HG02678 (cell line): Measurements from ENCODE around the gene ATRNL1.

ENCODE experiments used
- ATAC-seq: cut with Tn5 transposase; IDR thresholded peaks from one replicate; pipeline ENCODE4 v1.9.1; 2021; ENCODE audit warnings: mild to moderate bottlenecking, moderate library complexity; ENCODE audit not compliant: unreplicated experiment

ATRNL1 gene

DNA sequence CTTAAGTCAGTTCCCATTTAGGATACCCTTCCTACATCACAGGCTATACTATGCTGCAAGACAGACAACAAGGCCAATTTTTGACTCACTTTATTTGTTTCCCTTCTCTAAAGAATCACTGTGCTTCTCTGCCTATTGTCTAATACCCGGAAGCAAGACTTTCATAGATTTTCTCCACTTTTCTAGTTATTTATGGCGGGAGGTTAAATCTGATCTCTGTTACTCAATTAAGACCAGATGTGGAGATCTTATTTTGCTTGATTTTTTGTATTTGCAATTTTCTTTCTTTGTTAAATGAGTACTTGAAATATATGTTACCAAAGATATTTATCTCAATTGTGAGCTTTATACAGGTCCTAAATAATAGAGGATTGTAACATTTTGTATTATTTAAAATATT, 511.5 kb downstream of the ATRNL1 start:
- ATAC-seq: no peak

DNA sequence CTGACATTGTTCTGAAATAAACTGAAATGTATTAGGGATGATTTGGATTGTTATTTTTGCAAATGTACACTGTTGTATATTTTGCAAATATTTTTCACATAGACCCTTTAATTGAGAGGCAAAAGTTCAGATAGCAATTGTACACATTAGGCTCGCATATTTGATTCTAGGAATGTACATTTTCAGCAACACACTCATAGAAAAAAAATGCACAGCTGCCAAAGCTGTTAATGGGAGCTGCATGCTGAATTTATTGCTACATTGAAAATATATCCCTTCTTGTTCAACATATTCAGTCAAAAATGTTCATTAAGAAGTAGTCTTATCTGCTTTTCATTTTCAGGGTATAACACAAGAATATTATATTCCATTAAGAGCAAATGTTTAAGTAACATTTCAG, 512.9 kb downstream of the ATRNL1 start:
- no peak for ATAC-seq

DNA sequence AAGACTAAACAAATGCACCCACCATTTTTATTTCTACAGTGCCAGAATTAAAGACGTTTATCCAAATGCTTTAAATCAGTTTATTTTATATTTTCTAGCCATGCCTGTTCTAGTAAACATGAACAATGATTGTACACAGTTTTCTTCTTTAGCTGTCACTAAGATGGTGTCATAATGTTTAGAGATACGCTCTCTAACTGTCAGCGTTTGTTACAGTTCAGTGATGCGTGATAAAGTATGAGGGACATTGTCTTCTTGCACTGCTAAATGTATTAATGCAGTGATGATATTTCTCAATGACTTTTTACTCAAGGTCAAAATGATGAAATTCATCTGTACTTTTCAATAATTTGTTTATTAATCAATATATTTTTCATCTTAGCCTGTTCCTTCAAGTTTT, 513.6 kb downstream of the ATRNL1 start:
- ATAC-seq: no peak

DNA sequence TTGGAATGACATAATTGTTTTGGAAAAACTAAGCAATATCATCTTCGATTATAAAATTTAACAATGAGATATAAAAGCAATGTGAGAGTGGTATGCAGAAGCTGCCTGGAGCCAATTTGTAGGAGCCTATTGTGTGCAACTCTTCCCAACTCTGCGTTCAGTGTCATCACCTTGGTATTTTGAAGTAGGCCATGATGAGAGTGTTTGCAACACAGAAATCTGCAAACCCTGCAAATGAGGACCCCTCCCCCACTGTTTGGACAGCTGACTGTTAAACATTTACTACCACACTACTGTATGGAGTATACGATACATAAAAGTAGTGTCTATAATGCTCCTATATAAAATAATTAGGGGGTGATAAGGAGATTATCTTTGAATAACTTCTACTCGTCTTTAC, 531.3 kb downstream of the ATRNL1 start:
- ATAC-seq: no peak

DNA sequence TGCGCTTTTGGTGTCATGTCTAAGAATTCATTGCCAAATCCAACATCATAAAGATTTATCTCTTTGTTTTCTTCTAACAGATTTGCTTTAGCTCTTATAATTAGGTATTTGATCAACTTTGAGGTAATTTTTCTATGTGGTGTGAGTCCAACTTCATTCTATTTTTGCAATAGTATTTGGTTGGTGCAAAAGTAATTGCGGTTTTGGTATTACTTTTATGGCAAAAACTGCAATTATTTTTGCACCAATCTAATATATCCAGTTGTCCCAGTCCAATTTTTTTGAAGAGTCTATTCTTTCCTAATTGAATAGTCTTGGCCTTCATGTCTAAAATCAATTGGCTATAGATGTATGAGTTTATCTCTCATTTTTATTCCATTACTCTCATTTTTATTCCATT, 535.5 kb downstream of the ATRNL1 start:
- ATAC-seq: no peak

DNA sequence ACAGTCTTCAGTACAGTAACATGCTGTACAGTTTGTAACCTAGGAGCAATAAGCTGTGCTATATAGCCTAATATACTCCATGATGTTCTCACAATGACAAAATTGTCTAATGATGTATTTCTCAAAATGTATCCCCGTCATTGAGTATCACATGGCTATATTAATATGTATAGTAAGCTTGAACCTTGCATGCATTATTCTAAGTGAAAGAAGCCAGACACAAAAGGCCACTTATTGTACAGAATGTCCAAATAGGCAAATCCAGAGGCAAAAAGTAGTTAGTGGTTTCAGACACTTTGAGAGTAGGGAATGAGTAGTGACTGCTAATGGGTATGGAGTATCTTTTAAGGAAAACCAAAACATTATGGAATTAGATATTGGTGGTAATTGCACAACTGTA, 545.1 kb downstream of the ATRNL1 start:
- ATAC-seq: no peak

DNA sequence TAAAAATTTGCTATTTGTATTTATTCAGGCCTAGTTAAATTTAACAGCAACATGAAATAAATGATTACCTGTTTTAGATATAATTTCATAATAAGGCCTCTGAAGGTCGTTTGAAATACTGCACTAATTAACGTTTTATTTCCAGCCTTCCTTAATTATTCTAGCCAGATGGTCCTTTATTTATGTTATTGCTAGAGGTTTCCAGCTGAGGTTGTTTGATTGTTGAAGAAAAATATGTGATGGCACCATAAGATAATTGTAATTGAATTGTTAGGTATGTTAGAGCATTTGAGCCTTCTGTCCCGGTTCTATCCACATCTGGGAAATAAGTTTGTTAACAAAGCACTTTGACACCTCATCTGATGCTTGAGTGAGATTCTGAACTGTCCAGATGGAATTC, 556.1 kb downstream of the ATRNL1 start:
- ATAC-seq: no peak

DNA sequence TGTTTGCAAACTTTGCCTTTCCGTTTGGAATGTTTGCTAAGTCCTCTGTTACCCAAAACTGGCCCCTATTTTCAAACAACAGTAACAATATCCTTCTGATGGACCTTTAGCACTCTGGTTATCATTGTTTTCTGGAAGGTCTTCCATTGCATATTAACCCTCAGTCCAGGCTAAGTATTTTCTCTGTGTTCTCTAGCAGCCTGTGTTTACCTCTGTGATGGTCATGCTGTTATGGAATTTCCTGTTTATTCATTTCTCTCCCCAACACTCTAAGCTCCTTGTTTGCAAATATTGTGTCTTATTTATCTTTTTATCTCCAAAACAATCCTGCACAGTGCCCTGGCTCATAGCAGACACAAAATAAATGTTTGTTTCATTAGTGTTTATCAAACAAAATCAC, 560.3 kb downstream of the ATRNL1 start:
- no peak for ATAC-seq

DNA sequence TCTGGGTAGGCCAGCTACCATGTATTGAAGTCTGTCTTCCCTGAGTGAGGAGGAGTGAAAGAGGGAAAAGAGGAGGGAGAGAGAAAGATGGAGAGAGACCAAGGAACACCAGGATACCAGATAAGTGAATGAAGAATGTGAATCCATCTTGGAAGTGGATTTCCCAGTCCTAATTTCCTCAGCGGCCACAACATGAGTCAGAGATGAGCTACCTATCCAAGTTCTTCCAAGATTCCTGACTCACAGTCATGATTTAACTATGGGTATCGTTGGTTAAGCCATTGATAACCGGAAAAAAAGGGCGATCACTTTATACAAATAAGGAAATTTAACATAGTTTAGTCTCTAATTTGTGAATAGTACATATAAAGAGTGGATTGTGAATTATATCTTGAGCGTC, 561.8 kb downstream of the ATRNL1 start:
- no peak for ATAC-seq

DNA sequence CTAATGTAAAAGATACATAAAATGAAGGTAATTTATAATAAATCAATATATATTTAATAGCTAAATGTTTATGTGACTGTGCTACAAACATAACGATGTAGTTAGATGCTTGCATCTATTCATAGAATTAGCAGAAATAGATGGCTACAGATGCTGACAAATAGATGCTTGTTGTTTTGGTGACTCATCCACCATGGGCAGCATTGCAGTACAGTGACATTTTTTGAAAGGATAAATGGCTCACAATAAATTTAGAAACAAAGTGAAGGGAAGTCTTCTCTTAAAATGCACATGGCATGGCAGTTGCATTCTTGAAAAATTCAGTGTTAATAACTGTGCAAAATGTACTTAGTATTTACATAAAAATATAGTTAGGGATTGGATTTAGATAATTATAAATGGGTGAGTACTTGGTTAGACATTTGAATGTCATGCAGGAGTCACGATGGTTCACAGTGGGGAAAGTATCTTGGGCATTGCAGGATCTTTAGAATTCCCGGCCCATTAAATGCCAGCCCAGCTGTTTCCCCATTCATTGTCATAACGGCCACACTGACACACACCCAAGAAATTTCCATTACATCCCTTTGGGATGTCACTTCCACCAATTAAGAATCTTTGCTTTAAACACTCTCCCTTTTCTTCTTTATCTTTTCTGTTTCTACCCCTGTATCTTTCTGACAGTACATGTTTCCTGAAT, 564.1 kb downstream of the ATRNL1 start:
- no peak for ATAC-seq

DNA sequence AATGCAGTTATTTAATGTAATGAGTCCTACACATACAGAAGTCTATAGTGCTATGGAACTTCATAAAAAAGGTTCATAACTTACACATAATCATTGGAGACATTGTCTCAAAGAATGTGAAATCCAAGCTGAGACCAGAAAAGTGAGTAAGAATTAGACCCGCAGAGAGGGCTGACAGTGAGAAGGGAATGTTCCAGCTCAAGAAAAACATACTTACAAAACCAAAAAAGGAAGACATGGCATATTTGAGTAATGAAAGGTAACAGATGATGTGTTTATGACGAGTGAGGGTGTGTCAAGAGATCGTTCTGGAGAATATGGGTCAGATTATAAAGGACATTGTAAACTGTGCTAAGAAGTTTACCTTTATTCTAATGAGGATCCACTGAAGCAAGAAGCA, 566.5 kb downstream of the ATRNL1 start:
- no peak for ATAC-seq

DNA sequence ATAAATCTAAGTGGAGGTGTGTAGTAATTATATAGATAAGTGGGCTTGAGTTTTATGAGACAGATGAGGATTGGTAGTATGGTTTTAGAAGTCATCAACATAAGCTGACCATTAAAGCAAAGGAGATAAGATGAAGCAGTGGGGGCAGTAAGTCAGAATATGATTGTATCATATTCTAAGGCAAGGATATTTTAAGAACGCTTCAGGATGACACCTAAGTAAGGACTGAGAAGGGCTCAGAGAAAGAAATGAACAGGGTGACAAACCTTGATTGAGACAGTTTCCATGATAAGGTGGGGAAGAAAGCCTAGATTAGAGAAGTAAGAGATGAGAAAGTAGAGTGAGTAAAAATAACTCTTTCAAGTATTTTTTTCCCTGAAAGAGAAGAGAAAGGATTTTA, 567.2 kb downstream of the ATRNL1 start:
- ATAC-seq: no peak

DNA sequence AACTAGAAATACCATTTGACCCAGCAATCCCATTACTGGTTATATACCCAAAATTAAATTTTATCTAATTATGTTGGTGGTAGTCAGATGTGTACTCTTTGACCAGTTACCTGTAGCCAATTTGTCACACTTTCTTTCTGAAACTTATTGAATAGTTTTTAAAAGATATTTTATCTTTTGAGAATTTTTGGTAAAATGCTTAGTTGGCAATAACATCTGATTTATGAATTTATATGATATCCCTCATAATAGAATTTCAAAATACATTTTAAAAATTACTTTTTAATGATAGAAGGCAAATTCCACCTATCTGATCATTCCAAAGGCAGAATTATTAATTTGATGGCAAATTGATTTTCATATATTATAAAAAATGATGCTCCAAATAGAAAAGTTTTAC, 569.3 kb downstream of the ATRNL1 start:
- no peak for ATAC-seq

DNA sequence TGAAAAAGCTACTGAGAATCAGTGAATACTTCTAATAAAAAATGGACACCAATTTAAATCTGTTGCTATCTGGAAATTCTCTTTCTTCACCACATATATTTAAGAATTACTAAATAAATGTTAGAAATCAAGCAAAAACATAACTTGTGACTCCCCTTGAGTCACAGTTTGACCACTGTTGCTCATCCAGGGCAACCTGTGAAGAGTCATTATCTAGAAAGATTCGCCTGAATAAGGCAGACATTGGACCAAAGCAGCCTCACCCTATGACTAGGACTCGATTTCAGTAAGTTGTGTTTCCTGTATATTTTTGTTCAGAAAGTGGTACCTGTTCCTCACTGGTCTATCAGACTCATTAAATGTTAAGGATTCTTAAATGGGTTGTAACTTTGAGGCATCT, 572.4 kb downstream of the ATRNL1 start:
- no peak for ATAC-seq

DNA sequence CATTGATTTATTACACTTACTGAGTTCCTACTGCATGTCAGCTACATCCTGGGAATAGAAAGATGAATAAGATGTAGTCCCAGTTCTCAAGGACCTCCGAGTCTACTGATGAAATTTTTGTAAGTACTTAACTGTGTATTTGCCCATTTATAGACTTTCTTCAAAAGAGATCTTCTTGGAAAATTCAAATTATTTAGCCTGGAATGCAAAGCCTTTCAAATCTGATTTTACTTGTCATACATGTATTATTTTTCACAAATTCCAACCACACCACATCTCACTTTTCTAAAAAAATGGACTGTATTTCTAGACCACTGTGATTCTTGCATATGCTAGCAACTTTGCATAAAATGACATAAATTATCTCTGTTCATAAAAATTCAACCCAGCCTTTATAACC, 581.3 kb downstream of the ATRNL1 start:
- no peak for ATAC-seq

DNA sequence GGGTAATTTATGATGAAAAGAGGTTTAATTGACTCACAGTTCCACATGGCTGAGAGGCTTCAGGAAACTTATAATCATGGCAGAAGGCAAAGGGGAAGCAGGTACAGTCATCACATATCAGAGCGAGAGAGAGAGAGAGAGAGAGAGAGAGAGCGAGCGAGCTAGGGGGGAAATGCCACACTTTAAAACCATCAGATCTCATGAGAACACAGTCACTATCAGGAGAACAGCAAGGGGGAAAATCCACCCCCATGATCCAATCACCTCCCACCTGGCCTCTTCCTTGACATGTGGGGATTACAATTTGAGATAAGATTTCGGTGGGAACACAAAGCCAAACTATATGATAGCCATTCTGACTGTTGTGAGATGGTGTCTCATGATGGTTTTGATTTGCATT, 603.6 kb downstream of the ATRNL1 start:
- no peak for ATAC-seq

DNA sequence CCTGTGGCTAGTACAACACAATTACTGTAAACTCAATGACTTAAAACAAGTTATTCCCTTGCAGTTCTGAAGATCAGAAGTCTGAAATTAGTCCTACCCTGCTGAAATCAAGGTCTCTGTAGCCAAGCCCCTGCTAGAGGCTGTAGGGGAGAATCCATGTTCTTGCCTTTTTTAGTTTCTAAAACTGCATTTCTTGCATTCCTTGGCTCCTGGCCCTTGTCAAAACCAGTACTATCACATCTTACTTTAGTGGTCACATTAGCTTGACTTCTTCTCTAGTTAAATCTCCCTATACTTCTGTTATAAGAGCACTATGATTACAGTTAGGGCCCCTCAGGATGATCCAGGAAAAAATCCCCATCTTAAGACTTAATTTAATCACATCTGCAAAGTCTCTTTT, 612.9 kb downstream of the ATRNL1 start:
- ATAC-seq: no peak

DNA sequence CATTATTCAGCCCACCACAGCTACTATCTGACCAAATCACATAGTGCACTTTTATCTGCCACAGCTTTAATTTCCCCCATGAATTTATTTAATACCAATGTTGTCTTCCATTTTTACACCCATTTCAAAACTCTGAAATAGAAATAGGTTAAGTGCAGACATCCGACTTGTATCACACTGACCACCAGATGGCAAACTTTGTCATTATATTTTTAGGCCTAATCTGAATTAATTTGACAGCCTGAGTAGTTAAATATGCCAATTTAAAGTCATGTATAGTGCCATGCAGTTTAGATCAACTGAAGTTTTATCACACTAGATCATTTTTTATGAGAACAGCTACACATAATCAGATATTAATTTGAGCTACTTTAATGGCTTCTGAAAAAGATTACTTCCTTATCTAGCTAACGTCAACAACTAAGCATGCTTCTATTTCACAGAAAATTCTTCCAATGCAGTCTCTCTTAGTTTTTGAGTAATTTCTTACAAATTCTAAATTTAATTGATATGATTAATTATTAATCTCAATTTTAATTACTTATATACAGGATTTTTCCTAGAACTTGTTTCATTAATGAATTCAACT, 613.4 kb downstream of the ATRNL1 start:
- no peak for ATAC-seq

DNA sequence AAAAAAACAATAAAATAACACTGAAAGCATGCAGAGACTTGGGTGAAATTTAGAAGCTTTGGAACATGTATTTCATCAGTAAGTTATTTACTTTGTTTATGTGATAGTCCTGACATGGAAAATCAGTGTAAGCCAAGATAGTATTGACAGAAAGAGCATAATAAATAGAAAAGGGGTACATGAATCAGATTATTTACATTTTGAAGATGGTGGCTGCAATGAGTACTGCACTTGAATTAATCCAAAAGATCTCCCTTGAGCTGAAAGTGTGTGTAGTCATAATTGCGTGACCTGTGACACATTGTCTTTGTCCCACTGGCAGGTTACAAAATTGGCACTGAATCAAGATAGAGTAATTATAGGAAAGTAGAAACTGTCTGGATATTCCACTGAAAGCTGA, 617.0 kb downstream of the ATRNL1 start:
- ATAC-seq: no peak

DNA sequence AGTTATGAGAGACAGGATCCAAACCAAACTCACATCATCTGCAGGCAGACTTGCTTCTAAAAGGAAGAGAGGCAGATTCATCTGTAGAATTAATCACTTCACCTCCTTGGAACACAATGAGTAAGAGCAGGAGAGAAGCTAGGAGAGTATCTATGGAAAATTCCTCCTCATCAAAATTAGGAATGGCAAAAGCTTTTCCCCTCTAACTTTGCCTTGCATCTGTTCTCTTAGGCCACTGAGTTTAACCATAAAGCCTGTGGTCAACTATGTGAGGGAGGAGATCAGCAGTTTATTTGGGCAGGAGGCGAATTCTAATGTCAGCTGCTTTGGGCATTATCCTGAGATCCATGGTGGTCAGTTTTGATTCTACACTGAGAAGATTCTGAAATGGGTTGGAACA, 618.1 kb downstream of the ATRNL1 start:
- ATAC-seq: no peak

DNA sequence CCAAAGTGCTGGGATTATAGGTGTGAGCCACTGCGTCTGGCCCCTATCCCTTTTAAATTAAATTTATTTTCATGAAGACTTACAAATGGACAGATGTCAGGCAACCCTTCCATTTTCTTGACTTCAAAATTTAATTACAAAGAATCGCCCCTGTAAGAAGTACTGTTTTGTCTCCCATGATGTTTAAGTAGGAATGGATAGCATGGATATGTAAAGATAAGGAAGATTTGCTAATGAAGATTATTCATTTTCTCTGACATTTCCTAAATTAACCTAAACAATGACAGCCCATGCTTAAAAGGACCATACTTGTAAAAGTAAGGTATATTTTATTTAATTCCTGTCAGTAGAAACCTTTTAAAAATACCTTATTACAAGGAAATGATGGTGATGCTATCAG, 627.0 kb downstream of the ATRNL1 start:
- no peak for ATAC-seq

DNA sequence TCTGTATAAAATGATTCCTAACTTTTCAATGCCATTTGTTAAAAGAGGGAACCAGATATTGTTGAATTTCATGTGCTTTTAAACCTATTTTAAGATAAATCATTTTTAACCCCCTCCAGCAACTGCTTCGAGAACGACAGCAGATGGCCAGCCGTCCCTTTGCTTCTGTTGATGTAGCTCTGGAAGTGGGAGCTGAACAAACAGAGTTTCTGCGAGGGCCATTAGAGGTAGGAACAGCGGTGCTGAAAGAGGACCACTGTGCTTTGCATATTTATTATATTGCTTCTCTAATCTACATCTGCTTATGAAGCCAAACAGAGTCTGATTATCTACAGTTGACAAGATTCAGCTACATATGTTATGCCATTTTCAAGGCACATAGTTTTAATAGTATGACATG, 634.0 kb downstream of the ATRNL1 start:
- ATAC-seq: no peak

DNA sequence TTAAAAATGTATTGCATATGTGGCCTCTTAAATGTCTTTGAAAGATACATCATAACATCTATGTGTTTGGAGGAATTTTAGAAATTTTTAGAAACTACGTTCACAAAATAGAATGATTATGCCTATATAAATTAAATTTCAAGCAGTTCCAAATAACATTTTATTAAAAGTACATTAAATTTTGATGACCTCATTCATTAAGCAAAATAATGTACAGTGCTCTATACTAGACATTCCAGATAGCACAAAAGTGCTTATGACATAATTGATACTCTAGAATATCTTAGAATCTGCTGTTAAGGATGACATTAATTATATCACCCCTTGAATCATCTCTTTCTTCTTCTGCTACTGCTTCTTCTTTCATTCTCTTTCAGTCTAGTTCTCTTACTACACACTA, 650.9 kb downstream of the ATRNL1 start:
- ATAC-seq: no peak
